ENCODE results near the gene STOML1. TPM values are rescaled to one million over a fixed set of nuclear protein-coding genes. Genes with fewer than 3 reads are reported as not detected.

STOML1 gene
- total and polyA plus RNA-seq, 7 experiments from 2014 or later, result 7.5 to 21.3 (median 14.0) TPM

DNA sequence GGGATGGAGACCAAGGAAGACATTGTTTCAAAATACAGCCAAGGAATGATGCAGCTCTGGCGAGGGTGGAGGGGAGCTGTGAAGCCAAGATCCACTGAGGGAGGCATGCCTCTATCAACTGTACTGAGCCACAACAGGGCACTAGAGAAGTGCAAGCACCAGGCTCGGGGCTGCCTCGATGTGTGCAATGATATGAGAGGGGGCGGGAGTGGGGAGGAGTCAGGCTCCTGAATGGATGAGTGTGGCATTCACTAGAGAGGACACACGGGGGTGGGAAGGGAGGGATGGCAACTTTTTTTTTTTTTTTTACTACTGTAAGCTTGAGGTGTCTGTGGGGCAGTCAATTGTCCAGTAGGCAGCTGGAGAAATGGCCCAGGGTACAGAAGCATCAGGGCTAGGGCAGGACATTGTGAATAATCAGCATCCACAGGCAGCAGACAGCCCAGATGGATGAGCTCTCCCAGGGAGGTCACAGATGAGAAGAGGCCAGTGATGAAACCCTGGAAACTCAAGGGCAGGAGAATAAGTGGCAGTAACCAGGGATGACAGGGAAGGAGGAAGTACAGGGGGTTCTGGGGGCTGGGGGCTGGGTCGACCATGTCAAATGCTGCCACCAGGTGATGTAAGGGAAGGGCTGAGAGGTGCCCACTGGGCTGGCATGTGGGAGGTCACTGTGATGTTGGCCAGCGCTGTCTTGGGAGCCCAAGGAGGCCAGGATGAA lies 5.9 kb downstream of the STOML1 start:
- H3K27ac Mint-ChIP-seq, result peak overlapping the region in 5 of 9 donors; percentile 1 to 83 (median 78)
- intact Hi-C loops (cut with micrococcal nuclease), result no loop called here
- H3K36me3 Mint-ChIP-seq, result peaks cover 4 to 27% (median 11%) of the 10 kb centered on the region in 5 donors
- ChIA-PET POLR2A (interaction anchor here (1.3 kb wide), 1 partner anchor 11 kb away, joined by 5 read pairs; no protein-coding TSS in a partner anchor), CTCF (interaction anchor here (0.6 to 3.6 kb wide), 3 partner anchors 13 to 21 kb away, joined by 3 to 15 read pairs (median 3); no protein-coding TSS in a partner anchor)
- no peaks in the 10 kb centered on the region for H3K9me3 ChIP-seq (ENCODE audit: control insufficient read depth in 2 of 3, low read length in 3 of 3)
- H3K4me3 ChIP-seq (ENCODE audit: low read length), result no peak overlapping the region
- peaks cover 0 to 76% (median 34%) of the 10 kb centered on the region in 7 donors for H3K4me1 Mint-ChIP-seq
- H3K4me1 ChIP-seq (ENCODE audit: control insufficient read depth in 2 of 2, insufficient read depth in 2 of 2, low read length in 2 of 2), result peaks cover 0 to 21% of the 10 kb centered on the region in 2 donors
- H3K4me3 Mint-ChIP-seq, result peak overlapping the region in 1 of 10 donors; percentile 27
- H3K27me3 Mint-ChIP-seq, result no peaks in the 10 kb centered on the region
- H3K27ac ChIP-seq (ENCODE audit: low read depth, low read length), result no peak overlapping the region
- H3K27me3 ChIP-seq (ENCODE audit: control insufficient read depth in 2 of 2, insufficient read depth in 2 of 2, low read length in 2 of 2), result no peaks in the 10 kb centered on the region
- peaks cover 0 to 47% (median 3%) of the 10 kb centered on the region in 3 experiments for H3K36me3 ChIP-seq (ENCODE audit: control insufficient read depth in 2 of 3, insufficient read depth in 3 of 3, low read length in 3 of 3)
- DNase-seq (no peak), ATAC-seq (no peak)
- no peaks in the 10 kb centered on the region for H3K9me3 Mint-ChIP-seq

DNA sequence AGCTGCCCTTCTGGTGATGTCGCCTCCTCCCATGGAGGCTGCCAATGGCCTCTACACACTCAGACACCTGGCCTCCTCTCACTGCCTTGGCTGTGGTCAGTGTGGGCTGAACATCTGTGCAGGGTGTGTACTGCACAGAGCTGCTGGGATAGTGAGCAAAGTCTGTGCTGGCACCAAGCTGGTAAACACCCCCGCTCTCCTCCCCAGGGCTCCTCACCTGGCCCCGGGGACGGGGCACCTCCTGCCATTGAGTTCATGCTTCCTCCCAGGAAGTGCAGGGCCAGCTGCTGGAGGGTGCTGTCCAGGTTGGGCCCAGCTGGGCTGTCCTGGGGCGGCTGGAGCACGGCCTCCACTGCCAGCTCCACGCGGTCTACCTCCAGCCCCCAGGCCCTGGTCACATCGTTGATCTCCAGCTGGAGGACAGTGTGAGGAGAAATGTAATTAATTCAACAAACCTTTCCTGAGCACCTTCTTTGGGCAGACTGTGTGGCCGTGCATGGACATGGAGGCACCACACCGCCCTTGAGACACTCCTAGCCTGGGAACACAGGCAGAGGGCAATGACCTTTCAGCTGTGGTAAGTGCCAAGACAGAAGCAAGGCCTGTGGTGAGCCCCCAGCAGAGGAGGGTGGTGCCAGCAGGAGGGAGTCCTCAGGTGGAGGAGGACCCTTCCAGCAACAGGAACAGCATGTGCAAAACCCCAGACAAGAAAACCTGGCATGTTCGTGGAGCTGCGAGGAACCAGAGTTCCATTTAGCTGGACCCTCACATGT lies 6.8 kb downstream of the STOML1 start:
- Histone ChIP-seq H3K4me3 (ENCODE audit: low read length) (no peak overlapping the region), H3K4me1 (ENCODE audit: control insufficient read depth in 2 of 2, insufficient read depth in 2 of 2, low read length in 2 of 2) (peaks cover 0 to 20% of the 10 kb centered on the region in 2 donors), H3K27me3 (ENCODE audit: control insufficient read depth in 2 of 2, insufficient read depth in 2 of 2, low read length in 2 of 2) (no peaks in the 10 kb centered on the region), H3K9me3 (ENCODE audit: control insufficient read depth in 2 of 3, low read length in 3 of 3) (no peaks in the 10 kb centered on the region), H3K36me3 (ENCODE audit: control insufficient read depth in 2 of 3, insufficient read depth in 3 of 3, low read length in 3 of 3) (peaks cover 0 to 47% (median 3%) of the 10 kb centered on the region in 3 experiments), H3K27ac (ENCODE audit: low read depth, low read length) (no peak overlapping the region)
- ATAC-seq, result no peak
- ChIA-PET POLR2A (interaction anchor here (1.3 kb wide), 1 partner anchor 10 kb away, joined by 5 read pairs; no protein-coding TSS in a partner anchor), CTCF (interaction anchor here (0.6 to 3.6 kb wide), 2 partner anchors 12 to 14 kb away, joined by 3 to 15 read pairs; no protein-coding TSS in a partner anchor)
- H3K27me3 Mint-ChIP-seq, result no peaks in the 10 kb centered on the region
- H3K9me3 Mint-ChIP-seq, result no peaks in the 10 kb centered on the region
- H3K4me3 Mint-ChIP-seq, result peak overlapping the region in 1 of 10 donors; percentile 20
- peaks cover 4 to 27% (median 11%) of the 10 kb centered on the region in 5 donors for H3K36me3 Mint-ChIP-seq
- no peak for DNase-seq
- intact Hi-C loops (cut with micrococcal nuclease), result no loop called here
- peak overlapping the region in 3 of 9 donors; percentile 8 to 80 (median 80) for H3K27ac Mint-ChIP-seq
- peaks cover 0 to 78% (median 36%) of the 10 kb centered on the region in 7 donors for H3K4me1 Mint-ChIP-seq

DNA sequence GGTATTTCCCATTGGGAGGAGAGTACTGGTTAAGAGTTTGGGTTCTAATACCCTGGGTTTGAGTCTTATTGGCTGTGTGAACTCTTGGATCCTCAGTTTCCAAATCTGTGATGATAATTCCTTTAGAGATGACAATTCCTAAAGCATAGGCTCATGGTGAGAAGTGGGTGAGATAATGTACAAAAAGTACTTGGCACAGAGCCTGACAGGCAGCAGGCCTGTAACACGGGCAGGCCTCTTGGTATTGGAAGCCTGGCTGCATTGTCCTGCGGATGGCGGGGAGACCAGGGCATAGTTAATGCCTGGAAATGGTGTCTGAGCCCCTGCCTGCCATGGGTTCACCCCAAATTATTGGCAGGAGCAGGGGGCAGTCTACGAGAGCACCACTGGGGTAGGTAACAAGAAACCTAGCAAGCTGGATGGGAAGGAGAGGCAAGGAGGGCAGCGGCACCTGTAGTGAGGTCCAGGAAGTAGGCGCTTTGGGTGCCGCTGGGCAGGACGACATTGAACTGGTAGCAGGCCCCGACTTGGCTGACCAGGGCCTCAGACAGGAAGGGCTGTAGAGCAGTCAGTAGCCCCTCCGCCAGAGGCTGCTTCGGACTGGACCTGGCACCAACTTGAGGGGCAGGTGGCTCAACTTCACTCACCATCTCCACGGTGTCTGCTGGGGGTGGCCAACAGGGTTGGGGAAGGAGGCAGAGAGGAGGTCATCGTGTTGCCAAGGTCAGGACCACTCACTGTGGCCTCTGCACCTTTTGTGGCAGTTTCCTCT lies 7.7 kb downstream of the STOML1 start:
- Histone ChIP-seq H3K9me3 (ENCODE audit: control insufficient read depth in 2 of 3, low read length in 3 of 3) (no peaks in the 10 kb centered on the region), H3K27me3 (ENCODE audit: control insufficient read depth in 2 of 2, insufficient read depth in 2 of 2, low read length in 2 of 2) (no peaks in the 10 kb centered on the region), H3K4me3 (ENCODE audit: low read length) (no peak overlapping the region), H3K36me3 (ENCODE audit: control insufficient read depth in 2 of 3, insufficient read depth in 3 of 3, low read length in 3 of 3) (peaks cover 0 to 47% (median 3%) of the 10 kb centered on the region in 3 experiments), H3K27ac (ENCODE audit: low read depth, low read length) (no peak overlapping the region), H3K4me1 (ENCODE audit: control insufficient read depth in 2 of 2, insufficient read depth in 2 of 2, low read length in 2 of 2) (peaks cover 0 to 20% of the 10 kb centered on the region in 2 donors)
- CTCF ChIA-PET, result interaction anchor here (1.3 to 3.6 kb wide), 3 partner anchors 10 to 11 kb away, joined by 4 to 15 read pairs (median 7); no protein-coding TSS in a partner anchor
- DNase-seq (no peak), ATAC-seq (no peak)
- Mint-ChIP-seq H3K27ac (peak overlapping the region in 4 of 9 donors; percentile 52 to 80 (median 68)), H3K4me3 (peak overlapping the region in 1 of 10 donors; percentile 17), H3K27me3 (no peaks in the 10 kb centered on the region), H3K36me3 (peaks cover 4 to 27% (median 11%) of the 10 kb centered on the region in 5 donors), H3K4me1 (peaks cover 0 to 72% (median 36%) of the 10 kb centered on the region in 7 donors), H3K9me3 (no peaks in the 10 kb centered on the region)
- intact Hi-C loops (cut with micrococcal nuclease), result no loop called here
- POLR2A ChIA-PET, result no interaction called here

DNA sequence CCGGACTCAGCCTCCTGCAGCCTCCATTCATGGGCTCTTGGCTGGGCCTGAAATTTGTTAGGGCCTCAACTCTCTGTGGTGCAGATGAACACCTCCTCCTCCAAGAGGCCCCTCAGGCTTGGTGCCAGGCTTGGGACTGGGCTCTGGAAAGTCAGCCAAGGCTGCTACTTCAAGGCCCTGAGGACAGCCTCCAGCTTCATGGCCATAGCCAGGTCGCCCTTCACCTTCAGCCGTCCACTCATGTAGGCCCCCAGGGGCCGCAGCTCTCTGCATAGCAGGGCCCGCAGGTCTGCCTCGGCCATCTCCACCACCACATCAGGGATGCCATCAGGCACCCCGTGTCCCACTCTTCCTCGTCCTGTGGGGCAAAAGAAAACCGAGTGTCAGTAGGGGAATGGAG lies 8.3 kb downstream of the STOML1 start:
- H3K27ac Mint-ChIP-seq, result peak overlapping the region in 2 of 9 donors; percentile 57 to 80
- Histone ChIP-seq H3K9me3 (ENCODE audit: control insufficient read depth in 2 of 3, low read length in 3 of 3) (no peaks in the 10 kb centered on the region), H3K4me1 (ENCODE audit: control insufficient read depth in 2 of 2, insufficient read depth in 2 of 2, low read length in 2 of 2) (peaks cover 0 to 20% of the 10 kb centered on the region in 2 donors), H3K27me3 (ENCODE audit: control insufficient read depth in 2 of 2, insufficient read depth in 2 of 2, low read length in 2 of 2) (no peaks in the 10 kb centered on the region), H3K4me3 (ENCODE audit: low read length) (no peak overlapping the region), H3K36me3 (ENCODE audit: control insufficient read depth in 2 of 3, insufficient read depth in 3 of 3, low read length in 3 of 3) (peaks cover 0 to 41% (median 3%) of the 10 kb centered on the region in 3 experiments), H3K27ac (ENCODE audit: low read depth, low read length) (no peak overlapping the region)
- no peaks in the 10 kb centered on the region for H3K27me3 Mint-ChIP-seq
- ChIA-PET POLR2A (no interaction called here), CTCF (interaction anchor here (1.0 to 1.7 kb wide), 3 partner anchors 9 to 65 kb away, joined by 3 to 7 read pairs (median 4); no protein-coding TSS in a partner anchor)
- ATAC-seq (no peak), DNase-seq (no peak)
- peaks cover 0 to 72% (median 36%) of the 10 kb centered on the region in 7 donors for H3K4me1 Mint-ChIP-seq
- no peaks in the 10 kb centered on the region for H3K9me3 Mint-ChIP-seq
- H3K36me3 Mint-ChIP-seq, result peaks cover 4 to 27% (median 11%) of the 10 kb centered on the region in 5 donors
- intact Hi-C loops (cut with micrococcal nuclease), result no loop called here
- H3K4me3 Mint-ChIP-seq, result no peak overlapping the region

DNA sequence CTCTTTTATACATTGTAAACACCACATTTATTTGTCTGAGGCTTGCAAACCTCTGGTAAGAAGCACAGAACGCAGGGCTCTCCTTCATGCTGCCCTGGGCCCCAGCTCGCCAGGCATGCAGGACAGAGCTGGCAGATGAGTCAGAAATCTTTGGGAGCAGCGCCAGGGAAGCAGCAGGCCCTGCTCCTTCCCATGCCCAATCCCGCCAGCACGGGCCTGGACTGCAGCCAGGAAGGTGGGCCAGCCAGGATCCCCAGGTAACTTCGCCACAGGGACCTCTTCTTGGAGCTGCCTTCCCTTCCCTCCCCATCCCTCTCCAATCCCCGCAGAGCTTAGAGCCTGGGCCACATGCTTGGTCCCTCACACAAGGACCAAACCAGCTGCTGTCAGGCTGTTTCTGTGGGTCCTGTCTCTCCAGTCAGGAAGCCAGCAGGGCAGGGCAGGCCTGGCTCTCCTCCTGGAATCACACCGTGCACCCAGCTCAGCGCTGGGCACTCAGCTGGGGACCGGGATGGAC lies 8.8 kb downstream of the STOML1 start:
- Mint-ChIP-seq H3K4me1 (peaks cover 0 to 72% (median 36%) of the 10 kb centered on the region in 7 donors), H3K27me3 (no peaks in the 10 kb centered on the region), H3K36me3 (peaks cover 4 to 27% (median 11%) of the 10 kb centered on the region in 5 donors), H3K4me3 (peak overlapping the region in 3 of 10 donors; percentile 45 to 61 (median 59)), H3K9me3 (no peaks in the 10 kb centered on the region), H3K27ac (peak overlapping the region in 5 of 9 donors; percentile 32 to 90 (median 82))
- no peak overlapping the region for H3K27ac ChIP-seq (ENCODE audit: low read depth, low read length)
- intact Hi-C loops (cut with micrococcal nuclease), result no loop called here
- no peaks in the 10 kb centered on the region for H3K9me3 ChIP-seq (ENCODE audit: control insufficient read depth in 2 of 3, low read length in 3 of 3)
- no peak for DNase-seq
- CTCF ChIA-PET, result interaction anchor here (1.0 to 1.7 kb wide), 3 partner anchors 8 to 66 kb away, joined by 3 to 7 read pairs (median 4); no protein-coding TSS in a partner anchor
- H3K4me1 ChIP-seq (ENCODE audit: control insufficient read depth in 2 of 2, insufficient read depth in 2 of 2, low read length in 2 of 2), result peaks cover 0 to 20% of the 10 kb centered on the region in 2 donors
- peaks cover 0 to 36% (median 3%) of the 10 kb centered on the region in 3 experiments for H3K36me3 ChIP-seq (ENCODE audit: control insufficient read depth in 2 of 3, insufficient read depth in 3 of 3, low read length in 3 of 3)
- no peak for ATAC-seq
- POLR2A ChIA-PET, result no interaction called here
- no peaks in the 10 kb centered on the region for H3K27me3 ChIP-seq (ENCODE audit: control insufficient read depth in 2 of 2, insufficient read depth in 2 of 2, low read length in 2 of 2)
- H3K4me3 ChIP-seq (ENCODE audit: low read length), result no peak overlapping the region
